ENCODE results near the gene PLEKHA6.

Gene PLEKHA6

GRCh38 chr1:204206121-204206520, 153.6 kb downstream of the PLEKHA6 start:
- Histone ChIP-seq H3K79me2 (ENCODE audit: insufficient read depth, low read depth) (no peaks in the 10 kb centered on the region), H3K9ac (no peak overlapping the region), H3K36me3 (ENCODE audit: insufficient read depth) (no peaks in the 10 kb centered on the region), H4K20me1 (ENCODE audit: insufficient read depth) (no peaks in the 10 kb centered on the region), H3K27ac (no peak overlapping the region), H3K4me3 (IDR thresholded peaks at IDR 0.05; ENCODE audit: insufficient read depth, low read depth, low read length) (no peak overlapping the region), H3K4me2 (no peak overlapping the region), H3K27me3 (ENCODE audit: insufficient read depth, low read depth) (no peaks in the 10 kb centered on the region; the same call in 1 of the 2 replicates), H2AFZ (ENCODE audit: low read depth) (no peak overlapping the region), H3K4me1 (ENCODE audit: low read depth, poor library complexity, severe bottlenecking) (no peaks in the 10 kb centered on the region)
- no peak for TF ChIP-seq CTCF (conservative IDR thresholded peaks at IDR 0.05; ENCODE audit: low read depth, low read length)

GRCh38 chr1:204205486-204205885, 154.2 kb downstream of the PLEKHA6 start:
- Histone ChIP-seq H4K20me1 (ENCODE audit: insufficient read depth) (no peaks in the 10 kb centered on the region), H3K79me2 (ENCODE audit: insufficient read depth, low read depth) (no peaks in the 10 kb centered on the region), H2AFZ (ENCODE audit: low read depth) (no peak overlapping the region), H3K4me1 (ENCODE audit: low read depth, poor library complexity, severe bottlenecking) (no peaks in the 10 kb centered on the region), H3K4me3 (IDR thresholded peaks at IDR 0.05; ENCODE audit: insufficient read depth, low read depth, low read length) (no peak overlapping the region), H3K9ac (no peak overlapping the region), H3K27me3 (ENCODE audit: insufficient read depth, low read depth) (no peaks in the 10 kb centered on the region; the same call in 1 of the 2 replicates), H3K4me2 (no peak overlapping the region), H3K27ac (no peak overlapping the region), H3K36me3 (ENCODE audit: insufficient read depth) (no peaks in the 10 kb centered on the region)
- no peak for TF ChIP-seq CTCF (conservative IDR thresholded peaks at IDR 0.05; ENCODE audit: low read depth, low read length)

GRCh38 chr1:204204944-204205343, 154.8 kb downstream of the PLEKHA6 start:
- H3K4me1 ChIP-seq (ENCODE audit: low read depth, poor library complexity, severe bottlenecking), result no peaks in the 10 kb centered on the region
- H3K4me2 ChIP-seq, result no peak overlapping the region
- H3K9ac ChIP-seq, result no peak overlapping the region
- no peak for TF ChIP-seq CTCF (conservative IDR thresholded peaks at IDR 0.05; ENCODE audit: low read depth, low read length)
- no peak overlapping the region for H3K27ac ChIP-seq
- no peak overlapping the region for H3K4me3 ChIP-seq (IDR thresholded peaks at IDR 0.05; ENCODE audit: insufficient read depth, low read depth, low read length)
- H3K36me3 ChIP-seq (ENCODE audit: insufficient read depth), result no peaks in the 10 kb centered on the region
- H2AFZ ChIP-seq (ENCODE audit: low read depth), result no peak overlapping the region
- H4K20me1 ChIP-seq (ENCODE audit: insufficient read depth), result no peaks in the 10 kb centered on the region
- H3K27me3 ChIP-seq (ENCODE audit: insufficient read depth, low read depth), result no peaks in the 10 kb centered on the region; the same call in 1 of the 2 replicates
- H3K79me2 ChIP-seq (ENCODE audit: insufficient read depth, low read depth), result no peaks in the 10 kb centered on the region

GRCh38 chr1:204203206-204203767, 156.4 kb downstream of the PLEKHA6 start:
- H3K36me3 ChIP-seq (ENCODE audit: insufficient read depth), result no peaks in the 10 kb centered on the region
- H3K79me2 ChIP-seq (ENCODE audit: insufficient read depth, low read depth), result no peaks in the 10 kb centered on the region
- H3K27me3 ChIP-seq (ENCODE audit: insufficient read depth, low read depth), result no peaks in the 10 kb centered on the region; the same call in 1 of the 2 replicates
- no peaks in the 10 kb centered on the region for H4K20me1 ChIP-seq (ENCODE audit: insufficient read depth)
- no peaks in the 10 kb centered on the region for H3K4me1 ChIP-seq (ENCODE audit: low read depth, poor library complexity, severe bottlenecking)
- no peak overlapping the region for H3K4me2 ChIP-seq
- TF ChIP-seq CTCF (conservative IDR thresholded peaks at IDR 0.05; ENCODE audit: low read depth, low read length), result no peak
- no peak overlapping the region for H3K27ac ChIP-seq
- H3K4me3 ChIP-seq (IDR thresholded peaks at IDR 0.05; ENCODE audit: insufficient read depth, low read depth, low read length), result no peak overlapping the region
- H2AFZ ChIP-seq (ENCODE audit: low read depth), result no peak overlapping the region
- no peak overlapping the region for H3K9ac ChIP-seq

Measured in KMS-11 (cell line).